Rectal smooth muscle tissue (tissue), 1 donor: Measurements from ENCODE around the gene RPL5.
A peak's percentile ranks its signal among the peaks of the same experiment; 100 is the strongest.

Experiments
- H3K27ac ChIP-seq: one replicate; pipeline ENCODE4 v1.7.0; 2013; ENCODE audit warnings: low read depth, low read length, inconsistent platforms
- H3K27me3 ChIP-seq: one replicate; pipeline ENCODE4 v1.7.0; 2013; ENCODE audit warnings: low read length; ENCODE audit not compliant: control insufficient read depth, insufficient read depth
- H3K36me3 ChIP-seq: one replicate; pipeline ENCODE4 v1.7.0; 2013; ENCODE audit warnings: low read length; ENCODE audit not compliant: control insufficient read depth, insufficient read depth
- H3K4me1 ChIP-seq: one replicate; pipeline ENCODE4 v1.7.0; 2013; ENCODE audit warnings: low read length; ENCODE audit not compliant: control insufficient read depth, insufficient read depth
- H3K4me3 ChIP-seq: one replicate; pipeline ENCODE4 v1.7.0; 2013; ENCODE audit warnings: low read length
- H3K9ac ChIP-seq: one replicate; pipeline ENCODE4 v1.7.0; 2013; ENCODE audit warnings: low read length

RPL5 gene

GRCh38 chr1:92797961-92798360 is 33.9 kb upstream of the RPL5 start:
- H3K27me3 ChIP-seq = no peaks in the 10 kb centered on the region
- H3K36me3 ChIP-seq = no peaks in the 10 kb centered on the region
- no peak overlapping the region for H3K4me3 ChIP-seq
- no peak overlapping the region for H3K9ac ChIP-seq
- no peaks in the 10 kb centered on the region for H3K4me1 ChIP-seq
- H3K27ac ChIP-seq = no peak overlapping the region

- no peaks in the 10 kb centered on the region for H3K4me1 ChIP-seq
- H3K27me3 ChIP-seq = no peaks in the 10 kb centered on the region
- no peak overlapping the region for H3K4me3 ChIP-seq
- no peak overlapping the region for H3K9ac ChIP-seq
- no peaks in the 10 kb centered on the region for H3K36me3 ChIP-seq
- H3K27ac ChIP-seq = no peak overlapping the region
Observed at GRCh38 chr1:92803140-92803887, 28.5 kb upstream of the RPL5 start.

- no peak overlapping the region for H3K27ac ChIP-seq
- H3K9ac ChIP-seq = no peak overlapping the region
- H3K4me1 ChIP-seq = no peaks in the 10 kb centered on the region
- peak overlapping the region; percentile 32 for H3K4me3 ChIP-seq
- no peaks in the 10 kb centered on the region for H3K36me3 ChIP-seq
- H3K27me3 ChIP-seq = no peaks in the 10 kb centered on the region
Observed at GRCh38 chr1:92804721-92805201, 27.1 kb upstream of the RPL5 start.

- Histone ChIP-seq H3K27ac (no peak overlapping the region), H3K9ac (no peak overlapping the region)
Observed at GRCh38 chr1:92805216-92805615, 26.6 kb upstream of the RPL5 start.

GRCh38 chr1:92808381-92808780 is 23.5 kb upstream of the RPL5 start:
- H3K9ac ChIP-seq = no peak overlapping the region
- no peaks in the 10 kb centered on the region for H3K36me3 ChIP-seq
- no peak overlapping the region for H3K27ac ChIP-seq
- H3K27me3 ChIP-seq = no peaks in the 10 kb centered on the region
- no peaks in the 10 kb centered on the region for H3K4me1 ChIP-seq
- no peak overlapping the region for H3K4me3 ChIP-seq

More at GRCh38 chr1:92805216-92805615, 26.6 kb upstream of the RPL5 start:
- H3K4me1 ChIP-seq = no peaks in the 10 kb centered on the region
- no peak overlapping the region for H3K4me3 ChIP-seq
- no peaks in the 10 kb centered on the region for H3K27me3 ChIP-seq
- no peaks in the 10 kb centered on the region for H3K36me3 ChIP-seq

- no peak overlapping the region for H3K9ac ChIP-seq
- H3K4me3 ChIP-seq = no peak overlapping the region
- H3K4me1 ChIP-seq = no peaks in the 10 kb centered on the region
- H3K27ac ChIP-seq = no peak overlapping the region
- H3K27me3 ChIP-seq = no peaks in the 10 kb centered on the region
- no peaks in the 10 kb centered on the region for H3K36me3 ChIP-seq
Observed at GRCh38 chr1:92816732-92817131, 15.1 kb upstream of the RPL5 start.

GRCh38 chr1:92817137-92817697 is 14.6 kb upstream of the RPL5 start:
- H3K27ac ChIP-seq = no peak overlapping the region
- H3K9ac ChIP-seq = no peak overlapping the region

GRCh38 chr1:92817986-92818764 is 13.7 kb upstream of the RPL5 start:
- Histone ChIP-seq H3K36me3 (no peaks in the 10 kb centered on the region), H3K4me3 (no peak overlapping the region), H3K27me3 (no peaks in the 10 kb centered on the region), H3K9ac (no peak overlapping the region), H3K4me1 (no peaks in the 10 kb centered on the region), H3K27ac (no peak overlapping the region)

More at GRCh38 chr1:92817137-92817697, 14.6 kb upstream of the RPL5 start:
- no peaks in the 10 kb centered on the region for H3K36me3 ChIP-seq
- H3K4me3 ChIP-seq = no peak overlapping the region
- no peaks in the 10 kb centered on the region for H3K27me3 ChIP-seq
- no peaks in the 10 kb centered on the region for H3K4me1 ChIP-seq

- H3K36me3 ChIP-seq = no peaks in the 10 kb centered on the region
- no peak overlapping the region for H3K27ac ChIP-seq
- H3K4me3 ChIP-seq = no peak overlapping the region
- no peak overlapping the region for H3K9ac ChIP-seq
- H3K4me1 ChIP-seq = no peaks in the 10 kb centered on the region
- H3K27me3 ChIP-seq = no peaks in the 10 kb centered on the region
Observed at GRCh38 chr1:92820024-92820423, 11.8 kb upstream of the RPL5 start.

- no peak overlapping the region for H3K4me3 ChIP-seq
Observed at GRCh38 chr1:92820551-92820950, 11.3 kb upstream of the RPL5 start.

GRCh38 chr1:92822879-92823278 is 9.0 kb upstream of the RPL5 start:
- H3K9ac ChIP-seq = no peak overlapping the region
- H3K27me3 ChIP-seq = no peaks in the 10 kb centered on the region
- H3K27ac ChIP-seq = no peak overlapping the region
- H3K36me3 ChIP-seq = no peaks in the 10 kb centered on the region
- H3K4me1 ChIP-seq = no peaks in the 10 kb centered on the region
- no peak overlapping the region for H3K4me3 ChIP-seq

More at GRCh38 chr1:92820551-92820950, 11.3 kb upstream of the RPL5 start:
- no peaks in the 10 kb centered on the region for H3K27me3 ChIP-seq
- H3K36me3 ChIP-seq = no peaks in the 10 kb centered on the region
- no peak overlapping the region for H3K9ac ChIP-seq
- no peak overlapping the region for H3K27ac ChIP-seq
- H3K4me1 ChIP-seq = no peaks in the 10 kb centered on the region

GRCh38 chr1:92826792-92827191 is 5.0 kb upstream of the RPL5 start:
- Histone ChIP-seq H3K36me3 (no peaks in the 10 kb centered on the region), H3K9ac (no peak overlapping the region), H3K4me3 (no peak overlapping the region), H3K4me1 (no peaks in the 10 kb centered on the region), H3K27ac (no peak overlapping the region), H3K27me3 (no peaks in the 10 kb centered on the region)
